Endodermal cell (in vitro differentiated cells): ENCODE data around the gene TBRG1. TPM values are rescaled to one million over a fixed set of nuclear protein-coding genes. Genes with fewer than 3 reads are reported as not detected.

ENCODE experiments used
- DNase-seq: peaks from one replicate; pipeline ENCODE4 v3.0.0-alpha.2; 2017
- H3K27ac ChIP-seq: 2 replicates; pipeline ENCODE4 v1.5.1; 2013; ENCODE audit warnings: mild to moderate bottlenecking, low read depth, low read length, moderate library complexity
- H3K27me3 ChIP-seq: 2 replicates; pipeline ENCODE4 v1.6.1; 2013; ENCODE audit warnings: mild to moderate bottlenecking, low read length, moderate library complexity; ENCODE audit not compliant: insufficient read depth, control insufficient read depth, poor library complexity, severe bottlenecking
- H3K36me3 ChIP-seq: 2 replicates; pipeline ENCODE4 v1.7.0; 2013; ENCODE audit warnings: mild to moderate bottlenecking, low read length, moderate library complexity; ENCODE audit not compliant: control insufficient read depth, insufficient read depth
- H3K4me1 ChIP-seq: one replicate; pipeline ENCODE4 v1.7.0; 2013; ENCODE audit warnings: low read length; ENCODE audit not compliant: control insufficient read depth, insufficient read depth
- H3K4me3 ChIP-seq: 2 replicates; pipeline ENCODE4 v1.5.1; 2013; ENCODE audit warnings: mild to moderate bottlenecking, low read length, moderate library complexity
- H3K9ac ChIP-seq: 2 replicates; pipeline ENCODE4 v1.6.1; 2013; ENCODE audit warnings: mild to moderate bottlenecking, low read length, moderate library complexity; ENCODE audit not compliant: poor library complexity, severe bottlenecking; ENCODE audit errors: extremely low read depth
- H3K9me3 ChIP-seq: 2 replicates; pipeline ENCODE4 v1.6.1; 2013; ENCODE audit warnings: mild to moderate bottlenecking, low read length, moderate library complexity; ENCODE audit not compliant: control insufficient read depth
- H3K27ac Mint-ChIP-seq: 2 replicates; pipeline ENCODE4 v1.8.0; 2020; ENCODE audit warnings: mixed read lengths
- H3K27me3 Mint-ChIP-seq: 2 replicates; pipeline ENCODE4 v1.8.0; 2021; ENCODE audit warnings: mild to moderate bottlenecking, mixed read lengths; ENCODE audit not compliant: insufficient read depth
- H3K36me3 Mint-ChIP-seq: 2 replicates; pipeline ENCODE4 v1.8.0; 2020; ENCODE audit warnings: low read depth, mixed read lengths
- H3K4me1 Mint-ChIP-seq: 2 replicates; pipeline ENCODE4 v1.8.0; 2020; ENCODE audit warnings: mixed read lengths
- H3K4me3 Mint-ChIP-seq: 2 replicates; pipeline ENCODE4 v1.8.0; 2020; ENCODE audit warnings: mild to moderate bottlenecking, moderate library complexity, mixed read lengths
- H3K9me3 Mint-ChIP-seq: 2 replicates; pipeline ENCODE4 v1.8.0; 2020; ENCODE audit warnings: mild to moderate bottlenecking, mixed read lengths
- CTCF ChIP-seq: fragments of 200-600 bp; sonication (generic); conservative IDR thresholded peaks from 2 replicates; pipeline ENCODE4 v1.5.0; 2021; ENCODE audit warnings: antibody characterized with exemption, mild to moderate bottlenecking
- WGBS, 2 experiments: methylation state at CpG; one replicate each; pipeline versions ENCODE4 v1.1.5 to v1.1.7; 2013; ENCODE audit warnings: missing lambda C conversion rate in 2 of 2, mixed read lengths in 1 of 2; ENCODE audit not compliant: insufficient coverage in 1 of 2, insufficient read length in 1 of 2; 5-methylcytosine and 5-hydroxymethylcytosine counted together
- total RNA-seq, 2 donors: library from RNA; stranded (reverse); fragmentation: NEBNext Ultra II Directional in 1 of 2; extraction: Animal tissue kit (Norgen Biotek cat#: 25700) in 1 of 2; gene quantifications; 2 replicates in 1 of 2; 3 replicates in 1 of 2; pipeline ENCODE4 v1.2.1, GENCODE V29; 2021

Gene TBRG1
- total RNA-seq, 2 donors from 2014 or later = 30.9 to 31.3 TPM

GRCh38 chr11:124608147-124608546 lies 14.5 kb upstream of the TBRG1 start:
- Histone ChIP-seq H3K9me3 (no peaks in the 10 kb centered on the region), H3K9ac (no peak overlapping the region), H3K4me1 (no peaks in the 10 kb centered on the region), H3K27ac (no peak overlapping the region), H3K36me3 (no peaks in the 10 kb centered on the region), H3K4me3 (no peak overlapping the region), H3K27me3 (no peaks in the 10 kb centered on the region)
- no peaks in the 10 kb centered on the region for H3K9me3 Mint-ChIP-seq
- no peaks in the 10 kb centered on the region for H3K4me1 Mint-ChIP-seq
- H3K27me3 Mint-ChIP-seq = no peaks in the 10 kb centered on the region
- H3K36me3 Mint-ChIP-seq = no peaks in the 10 kb centered on the region
- no peak for DNase-seq
- no peak overlapping the region for H3K4me3 Mint-ChIP-seq
- TF ChIP-seq CTCF = no peak
- no peak overlapping the region for H3K27ac Mint-ChIP-seq

- Histone ChIP-seq H3K27me3 (no peaks in the 10 kb centered on the region), H3K9ac (no peak overlapping the region), H3K4me3 (no peak overlapping the region), H3K9me3 (no peaks in the 10 kb centered on the region), H3K27ac (no peak overlapping the region), H3K36me3 (no peaks in the 10 kb centered on the region), H3K4me1 (no peaks in the 10 kb centered on the region)
- H3K4me1 Mint-ChIP-seq = no peaks in the 10 kb centered on the region
- H3K27ac Mint-ChIP-seq = no peak overlapping the region
- 91% methylated on average over 2 of the region's 2 CpGs; no CpG with 5 or more reads in 1 of the 2 experiments for WGBS, 2 experiments
- no peak overlapping the region for H3K4me3 Mint-ChIP-seq
- no peaks in the 10 kb centered on the region for H3K36me3 Mint-ChIP-seq
- DNase-seq = no peak
- no peaks in the 10 kb centered on the region for H3K9me3 Mint-ChIP-seq
- no peak for TF ChIP-seq CTCF
- H3K27me3 Mint-ChIP-seq = no peaks in the 10 kb centered on the region
Measured at GRCh38 chr11:124610295-124610694, 12.4 kb upstream of the TBRG1 start.

- H3K9me3 Mint-ChIP-seq = no peaks in the 10 kb centered on the region
- H3K27ac ChIP-seq = no peak within 1 kb of the TSS
- H3K36me3 Mint-ChIP-seq = no peaks in the 10 kb centered on the region
- no peaks in the 10 kb centered on the region for H3K36me3 ChIP-seq
- H3K4me3 Mint-ChIP-seq = no peak within 1 kb of the TSS
- no peak for DNase-seq
- no peak within 1 kb of the TSS for H3K9ac ChIP-seq
- H3K27ac Mint-ChIP-seq = no peak within 1 kb of the TSS
- H3K4me1 Mint-ChIP-seq = no peaks in the 10 kb centered on the region
- no peak within 1 kb of the TSS for H3K4me3 ChIP-seq
- 92 to 100% methylated on average over 4 to 5 of the region's 5 CpGs for WGBS, 2 experiments
- no peak for TF ChIP-seq CTCF
- H3K9me3 ChIP-seq = no peaks in the 10 kb centered on the region
- H3K27me3 ChIP-seq = no peaks in the 10 kb centered on the region
- no peaks in the 10 kb centered on the region for H3K4me1 ChIP-seq
- no peaks in the 10 kb centered on the region for H3K27me3 Mint-ChIP-seq
Measured at GRCh38 chr11:124611064-124611463, 11.6 kb upstream of the TBRG1 start, which contains the start of gene PANX3. PANX3 (plus strand) TSS chr11:124611428; CDS start chr11:124611557, 129 bp downstream.
